ENCODE data around the gene SNX33. TPM values are rescaled to one million over a fixed set of nuclear protein-coding genes. Genes with fewer than 3 reads are reported as not detected.

The SNX33 gene
- total and polyA plus RNA-seq, 2 of the 13 experiments (the other 11 are each of a cell fraction or from before 2014, with no cell fraction given): 11.0 to 11.6 TPM

- no peak for TF ChIP-seq PAXIP1 (CRISPR knock-in tag; conservative IDR thresholded peaks at IDR 0.05)
- TF ChIP-seq CHD2 (IDR thresholded peaks at IDR 0.05; ENCODE audit: low read depth, low read length): no peak
- TF ChIP-seq ZSCAN22 (CRISPR knock-in tag; IDR thresholded peaks at IDR 0.05): no peak
- TF ChIP-seq ZNF737 (CRISPR knock-in tag; IDR thresholded peaks at IDR 0.05; ENCODE audit: borderline replicate concordance): no peak
- no peak for TF ChIP-seq ZBTB7A (CRISPR knock-in tag; IDR thresholded peaks at IDR 0.05)
- no peak for TF ChIP-seq CAMTA2 (CRISPR knock-in tag; IDR thresholded peaks at IDR 0.05; ENCODE audit: borderline replicate concordance)
- TF ChIP-seq ZBTB4 (CRISPR knock-in tag; IDR thresholded peaks at IDR 0.05; ENCODE audit: borderline replicate concordance): no peak
- TF ChIP-seq ZNF879 (CRISPR knock-in tag; IDR thresholded peaks at IDR 0.05): no peak
- TF ChIP-seq ZBTB40 (IDR thresholded peaks at IDR 0.05): no peak
- no peak for TF ChIP-seq ZBTB40 (CRISPR knock-in tag; IDR thresholded peaks at IDR 0.05)
- TF ChIP-seq MAX (IDR thresholded peaks at IDR 0.05): peak; percentile 54; the same call in 1 of the 2 replicates
Observed at GRCh38 chr15:75661100-75661755, 13.5 kb downstream of the SNX33 start (continued).
